Measurements from ENCODE around the gene FXN. TPM values are rescaled to one million over a fixed set of nuclear protein-coding genes. Genes with fewer than 3 reads are reported as not detected.

The FXN gene
- total RNA-seq, 2 donors from 2014 or later = 0.68 to 4.0 TPM

- Histone ChIP-seq H3K4me3 (no peak overlapping the region), H3K27me3 (replicated peaks; ENCODE audit: insufficient read depth) (no peaks in the 10 kb centered on the region), H3K9me3 (no peaks in the 10 kb centered on the region), H3K4me1 (ENCODE audit: control insufficient read depth in 1 of 2, low read depth in 2 of 2) (peaks cover 10 to 29% of the 10 kb centered on the region in 2 donors), H3K36me3 (no peaks in the 10 kb centered on the region), H3K27ac (no peak overlapping the region)
- ATAC-seq (ENCODE audit: insufficient number of reproducible peaks, low FRiP score, low read depth) (no peak), DNase-seq (ENCODE audit: low spot score) (no peak)
- TF ChIP-seq CTCF (IDR thresholded peaks at IDR 0.05) = no peak
These were observed 101.8 kb downstream of the FXN start for GRCh38 chr9:69137311-69137710.

- ATAC-seq (ENCODE audit: insufficient number of reproducible peaks, low FRiP score, low read depth) = no peak
- no peak overlapping the region for H3K27ac ChIP-seq
- H3K27me3 ChIP-seq (replicated peaks; ENCODE audit: insufficient read depth) = no peaks in the 10 kb centered on the region
- H3K9me3 ChIP-seq = no peaks in the 10 kb centered on the region
- no peaks in the 10 kb centered on the region for H3K36me3 ChIP-seq
- peaks cover 9 to 11% of the 10 kb centered on the region in 2 donors for H3K4me1 ChIP-seq (ENCODE audit: control insufficient read depth in 1 of 2, low read depth in 2 of 2)
- no peak for TF ChIP-seq CTCF (IDR thresholded peaks at IDR 0.05)
- DNase-seq (ENCODE audit: low spot score) = no peak
- no peak overlapping the region for H3K4me3 ChIP-seq
These were observed 104.0 kb downstream of the FXN start for GRCh38 chr9:69139596-69139995.

- ATAC-seq (ENCODE audit: insufficient number of reproducible peaks, low FRiP score, low read depth) (no peak), DNase-seq (ENCODE audit: low spot score) (no peak)
- H3K27me3 ChIP-seq (replicated peaks; ENCODE audit: insufficient read depth) = no peaks in the 10 kb centered on the region
- peaks cover 9 to 11% of the 10 kb centered on the region in 2 donors for H3K4me1 ChIP-seq (ENCODE audit: control insufficient read depth in 1 of 2, low read depth in 2 of 2)
- H3K4me3 ChIP-seq = no peak overlapping the region
- H3K27ac ChIP-seq = no peak overlapping the region
- no peaks in the 10 kb centered on the region for H3K9me3 ChIP-seq
- no peaks in the 10 kb centered on the region for H3K36me3 ChIP-seq
- TF ChIP-seq CTCF (IDR thresholded peaks at IDR 0.05) = no peak
These were observed 104.7 kb downstream of the FXN start for GRCh38 chr9:69140123-69140735.

GRCh38 chr9:69141851-69142250, 106.3 kb downstream of the FXN start:
- ATAC-seq (ENCODE audit: insufficient number of reproducible peaks, low FRiP score, low read depth) (no peak), DNase-seq (ENCODE audit: low spot score) (no peak)
- no peak overlapping the region for H3K27ac ChIP-seq

GRCh38 chr9:69143291-69143690, 107.7 kb downstream of the FXN start:
- peaks cover 8 to 9% of the 10 kb centered on the region in 2 donors for H3K4me1 ChIP-seq (ENCODE audit: control insufficient read depth in 1 of 2, low read depth in 2 of 2)
- no peak for DNase-seq (ENCODE audit: low spot score)
- no peak for ATAC-seq (ENCODE audit: insufficient number of reproducible peaks, low FRiP score, low read depth)
- H3K4me3 ChIP-seq = no peak overlapping the region
- TF ChIP-seq CTCF (IDR thresholded peaks at IDR 0.05) = no peak
- H3K9me3 ChIP-seq = no peaks in the 10 kb centered on the region
- no peaks in the 10 kb centered on the region for H3K36me3 ChIP-seq
- no peaks in the 10 kb centered on the region for H3K27me3 ChIP-seq (replicated peaks; ENCODE audit: insufficient read depth)
- H3K27ac ChIP-seq = no peak overlapping the region

More at GRCh38 chr9:69141851-69142250, 106.3 kb downstream of the FXN start:
- Histone ChIP-seq H3K36me3 (no peaks in the 10 kb centered on the region), H3K27me3 (replicated peaks; ENCODE audit: insufficient read depth) (no peaks in the 10 kb centered on the region), H3K9me3 (no peaks in the 10 kb centered on the region), H3K4me1 (ENCODE audit: control insufficient read depth in 1 of 2, low read depth in 2 of 2) (peaks cover 8 to 9% of the 10 kb centered on the region in 2 donors), H3K4me3 (no peak overlapping the region)
- no peak for TF ChIP-seq CTCF (IDR thresholded peaks at IDR 0.05)

Measured in thoracic aorta (tissue), 2 donors.